GM12878 (cell line): ENCODE data around the gene CACNA2D3.

Experiments
- CHD4 ChIP-seq: fragments of 200-600 bp; sonication (generic); IDR thresholded peaks from 2 replicates; pipeline ENCODE4 v1.6.1; 2016; ENCODE audit warnings: mild to moderate bottlenecking
- CTCF ChIP-seq, 3 experiments: IDR thresholded peaks in 2 of 3; conservative IDR thresholded peaks in 1 of 3; 2 replicates each; pipeline ENCODE4 v1.5.1; 2011; ENCODE audit warnings: low read depth in 3 of 3, low read length in 3 of 3, mild to moderate bottlenecking in 3 of 3, control low read depth in 2 of 3, moderate library complexity in 2 of 3, inconsistent platforms in 1 of 3, mixed read lengths in 1 of 3; ENCODE audit not compliant: control insufficient read depth in 2 of 3, insufficient read depth in 1 of 3; ENCODE audit errors: extremely low read depth in 1 of 3
- NFYB ChIP-seq: IDR thresholded peaks from 2 replicates; pipeline ENCODE4 v1.6.1; 2011; ENCODE audit warnings: low read depth, mild to moderate bottlenecking, low read length, improper control_type of control experiment, moderate library complexity; ENCODE audit not compliant: insufficient read depth
- POLR2AphosphoS5 ChIP-seq: IDR thresholded peaks from 2 replicates; pipeline ENCODE4 v1.6.1; 2011; ENCODE audit warnings: mild to moderate bottlenecking, low read length, inconsistent platforms
- TCF12 ChIP-seq: IDR thresholded peaks from 2 replicates; pipeline ENCODE4 v1.6.1; 2011; ENCODE audit warnings: low read depth, mild to moderate bottlenecking, low read length
- TCF7 ChIP-seq: IDR thresholded peaks from 2 replicates; pipeline ENCODE4 v1.6.1; 2014; ENCODE audit warnings: antibody characterized with exemption, borderline replicate concordance
- USF2 ChIP-seq: IDR thresholded peaks from 2 replicates; pipeline ENCODE4 v1.6.1; 2011; ENCODE audit warnings: low read depth, low read length, improper control_type of control experiment, borderline replicate concordance
- ZZZ3 ChIP-seq: IDR thresholded peaks from 2 replicates; pipeline ENCODE4 v1.6.1; 2011; ENCODE audit warnings: low read depth; ENCODE audit not compliant: control insufficient read depth, insufficient read length

- TF ChIP-seq USF2 (no peak), CTCF (IDR thresholded peaks at IDR 0.05 in 2 of 3, conservative IDR thresholded peaks at IDR 0.05 in 1 of 3; ENCODE audit: control insufficient read depth in 2 of 3, extremely low read depth in 1 of 3, insufficient read depth in 1 of 3, low read depth in 3 of 3, low read length in 3 of 3) (no peak), CHD4 (no peak), POLR2AphosphoS5 (no peak), NFYB (no peak), TCF7 (no peak), TCF12 (no peak), ZZZ3 (no peak)
Measured at GRCh38 chr3:54376939-54377578, 254.7 kb downstream of the CACNA2D3 start.
